Endothelial cell of umbilical vein (primary cell): ENCODE results near the gene CHST12. TPM values are rescaled to one million over a fixed set of nuclear protein-coding genes. Genes with fewer than 3 reads are reported as not detected.

Experiments used
- BruUV-seq: library from RNA; stranded (reverse); fragments of 400-500 nt; replicated peaks from 2 replicates; lab custom pipeline; 2021; lab: Mats Ljungman, UMichigan
- CTCF ChIA-PET: fragments of 300-600, 350-600 bp; sonication (Branson Sonifier 250); formaldehyde crosslinking; loops from one replicate; lab custom pipeline; 2021; ENCODE audit warnings: antibody characterized with exemption, inconsistent platforms; lab: Charles Lee
- POLR2A ChIA-PET: fragments of 300-600, 350-600 bp; sonication (Branson Sonifier 250); formaldehyde crosslinking; loops from one replicate; lab custom pipeline; 2021; ENCODE audit warnings: antibody characterized with exemption, inconsistent platforms; lab: Charles Lee
- DNase-seq: peaks from one replicate; pipeline ENCODE4 v3.0.0-alpha.2; 2011; ENCODE audit warnings: low read depth, low spot score
- FAIRE-seq: peaks from 2 replicates; lab custom pipeline; 2011; peaks lifted over from hg19 to GRCh38; lab: Jason Lieb, UNC
- H2AFZ ChIP-seq: 2 replicates; pipeline ENCODE4 v1.6.0; 2012; ENCODE audit warnings: low read depth, low read length, control low read depth, inconsistent platforms
- H3K27ac ChIP-seq: 2 replicates; pipeline ENCODE4 v1.5.1; 2011; ENCODE audit warnings: low read depth, mild to moderate bottlenecking, control low read depth, low read length, moderate library complexity; ENCODE audit not compliant: insufficient read depth
- H3K27me3 ChIP-seq, 2 experiments: 2 replicates each; pipeline versions ENCODE4 v1.6.0 to v1.6.1; 2011; ENCODE audit warnings: low read length in 2 of 2, mixed read lengths in 1 of 2; ENCODE audit not compliant: control insufficient read depth in 2 of 2, insufficient read depth in 2 of 2
- H3K36me3 ChIP-seq, 2 experiments: 2 replicates in 1 of 2; 3 replicates in 1 of 2; pipeline ENCODE4 v1.5.1; 2011; ENCODE audit warnings: low read length in 2 of 2, mild to moderate bottlenecking in 1 of 2, moderate library complexity in 1 of 2; ENCODE audit not compliant: control insufficient read depth in 2 of 2, insufficient read depth in 2 of 2; ENCODE audit errors: extremely low read depth in 1 of 2
- H3K4me1 ChIP-seq: 3 replicates; pipeline ENCODE4 v1.5.1; 2011; ENCODE audit warnings: mild to moderate bottlenecking, low read length; ENCODE audit not compliant: control insufficient read depth, insufficient read depth; ENCODE audit errors: extremely low read depth
- H3K4me2 ChIP-seq: 2 replicates; pipeline ENCODE4 v1.6.1; 2011; ENCODE audit warnings: low read length, control low read depth, mixed read lengths; ENCODE audit not compliant: insufficient read depth
- H3K4me3 ChIP-seq, 3 experiments: fragments of 200-600 bp in 1 of 3; sonication (generic), shearing (Covaris generic) in 1 of 3; replicated peaks in 1 of 3; 2 replicates each; pipeline ENCODE4 v1.5.1; 2011 to 2016; ENCODE audit warnings: control low read depth in 3 of 3, low read length in 3 of 3, mild to moderate bottlenecking in 2 of 3, inconsistent platforms in 1 of 3, low read depth in 1 of 3, moderate library complexity in 1 of 3; ENCODE audit not compliant: insufficient read depth in 1 of 3
- H3K79me2 ChIP-seq: 2 replicates; pipeline ENCODE4 v1.6.0; 2012; ENCODE audit warnings: low read length, inconsistent platforms; ENCODE audit not compliant: control insufficient read depth, insufficient read depth
- H3K9ac ChIP-seq: replicated peaks from 2 replicates; pipeline ENCODE3; 2011; ENCODE audit warnings: low read length, control low read depth; ENCODE audit not compliant: insufficient read depth; ENCODE audit errors: extremely low read depth
- H3K9me1 ChIP-seq: replicated peaks from 3 replicates; pipeline ENCODE4 v1.6.0; 2011; ENCODE audit warnings: mild to moderate bottlenecking, low read length; ENCODE audit not compliant: control insufficient read depth, insufficient read depth; ENCODE audit errors: extremely low read depth
- H3K9me3 ChIP-seq: replicated peaks from 2 replicates; pipeline ENCODE4 v1.5.1; 2012; ENCODE audit warnings: low read length, inconsistent platforms; ENCODE audit not compliant: control insufficient read depth, insufficient read depth
- H4K20me1 ChIP-seq: replicated peaks from 2 replicates; pipeline ENCODE3; 2011; ENCODE audit warnings: mild to moderate bottlenecking, low read length; ENCODE audit not compliant: control insufficient read depth, insufficient read depth; ENCODE audit errors: extremely low read depth
- CTCF ChIP-seq, 2 donors: IDR thresholded peaks; 1 replicate in 1 of 2; 2 replicates in 1 of 2; pipeline ENCODE4 v1.5.1; 2011; ENCODE audit warnings: low read length in 2 of 2, mild to moderate bottlenecking in 2 of 2, moderate library complexity in 2 of 2, control low read depth in 1 of 2, inconsistent platforms in 1 of 2, low read depth in 1 of 2; ENCODE audit not compliant: insufficient read depth in 1 of 2; ENCODE audit errors: extremely low read depth in 1 of 2
- EZH2 ChIP-seq: IDR thresholded peaks from 2 replicates; pipeline ENCODE4 v1.6.1; 2012; ENCODE audit warnings: borderline replicate concordance, low read depth, mild to moderate bottlenecking, moderate library complexity, low read length, inconsistent platforms; ENCODE audit not compliant: severe bottlenecking
- FOS ChIP-seq: IDR thresholded peaks from 2 replicates; pipeline ENCODE4 v1.6.1; 2011; ENCODE audit warnings: mild to moderate bottlenecking, low read length, moderate library complexity, borderline replicate concordance; ENCODE audit not compliant: insufficient read depth
- GATA2 ChIP-seq: IDR thresholded peaks from 2 replicates; pipeline ENCODE4 v1.7.0; 2011; ENCODE audit warnings: low read depth, mild to moderate bottlenecking, moderate library complexity, mixed read lengths, low read length; ENCODE audit not compliant: insufficient read length, insufficient read depth
- JUN ChIP-seq: IDR thresholded peaks from 2 replicates; pipeline ENCODE4 v1.6.1; 2011; ENCODE audit warnings: borderline replicate concordance, low read depth; ENCODE audit not compliant: insufficient read length, insufficient read depth
- MYC ChIP-seq: IDR thresholded peaks from one replicate; pipeline ENCODE4 v1.6.1; 2011; ENCODE audit warnings: mild to moderate bottlenecking, low read depth, low read length
- POLR2A ChIP-seq: IDR thresholded peaks from 2 replicates; pipeline ENCODE4 v1.6.1; 2012; ENCODE audit warnings: low read depth, mild to moderate bottlenecking, control low read depth, low read length
- POLR2AphosphoS5 ChIP-seq: IDR thresholded peaks from 2 replicates; pipeline ENCODE4 v1.6.1; 2012; ENCODE audit warnings: low read depth, mild to moderate bottlenecking, control low read depth, low read length, moderate library complexity; ENCODE audit not compliant: insufficient read depth
- dilution Hi-C: fragments of 300-500 bp; cut with MboI; formaldehyde crosslinking; loops from one replicate; pipeline ENCODE4 v1.15.0; 2019; ENCODE audit warnings: low sequenced_read_pairs; ENCODE audit not compliant: extremely low pct_ligation_motif_present
- intact Hi-C: fragments of 100-400 bp; cut with micrococcal nuclease; formaldehyde crosslinking; loops from one replicate; pipeline ENCODE4 v1.10.0; 2022
- polyA plus RNA-seq, 4 experiments: library from polyadenylated mRNA; depleted of rRNA in 3 of 4; stranded (reverse) in 3 of 4; unstranded in 1 of 4; fragments of >200 nt; gene quantifications; 2 replicates each; pipeline versions ENCODE4 v1.2.1 to v1.2.3, GENCODE V29; 2011 to 2012; ENCODE audit warnings: missing spikeins in 1 of 4
- total RNA-seq: library from RNA; stranded (reverse); gene quantifications from 2 replicates; pipeline ENCODE4 v1.2.3, GENCODE V29; 2021
- TF ChIP-seq, protein P1 (sequence below): IDR thresholded peaks from 2 replicates; pipeline ENCODE4 v1.6.1; 2011; ENCODE audit not compliant: insufficient read depth, insufficient read length

CHST12 gene
- total and polyA plus RNA-seq, 2 donors (not counting 3 experiments of a cell fraction or from before 2014, with no cell fraction given): 30.2 to 52.6 TPM

DNA sequence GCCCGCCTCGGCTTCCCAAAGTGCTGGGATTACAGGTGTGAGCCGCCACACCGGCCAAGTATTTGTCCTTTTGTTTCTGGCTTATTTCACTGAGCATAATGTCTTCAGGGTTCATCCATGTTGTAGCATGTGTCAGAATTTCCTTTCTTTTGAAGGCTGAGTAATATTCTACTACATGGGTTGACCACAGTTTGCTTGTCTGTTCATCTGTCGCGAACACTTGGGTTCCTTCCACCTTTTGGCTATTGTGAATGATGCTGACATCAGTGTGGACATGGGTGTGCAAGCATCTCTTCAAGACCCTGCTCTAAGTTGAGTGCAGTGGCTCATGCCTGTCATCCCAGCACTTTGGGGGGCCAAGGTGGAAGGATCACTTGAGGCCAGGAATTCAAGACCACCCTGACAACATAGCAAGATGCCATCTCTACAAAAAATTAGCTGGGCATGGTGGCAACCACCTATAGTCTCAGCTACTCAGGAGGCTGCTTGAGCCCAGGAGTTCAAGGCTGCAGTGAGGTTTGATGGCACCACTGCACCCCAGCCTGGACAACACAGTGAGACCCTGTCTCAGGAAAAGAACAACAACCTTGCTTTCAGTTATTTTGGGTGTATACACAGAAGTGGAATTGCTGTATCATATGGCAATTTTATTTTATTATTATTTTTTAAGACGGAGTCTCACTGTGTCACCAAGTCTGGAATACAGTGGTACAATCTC is 17.0 kb downstream of the CHST12 start:
- Histone ChIP-seq H3K9me3 (no peaks in the 10 kb centered on the region), H3K9me1 (no peaks in the 10 kb centered on the region), H3K4me2 (no peak overlapping the region), H3K36me3 (no peaks in the 10 kb centered on the region), H3K27me3 (no peaks in the 10 kb centered on the region), H3K4me3 (no peak overlapping the region), H3K4me1 (no peaks in the 10 kb centered on the region), H3K9ac (no peak overlapping the region), H3K27ac (no peak overlapping the region), H2AFZ (no peak overlapping the region), H3K79me2 (no peaks in the 10 kb centered on the region), H4K20me1 (no peaks in the 10 kb centered on the region)
- dilution Hi-C loops (no loop called here), intact Hi-C loops (no loop called here)
- FAIRE-seq (no peak), DNase-seq (no peak)
- ChIA-PET CTCF (interaction anchor here (1.4 to 1.7 kb wide), 2 partner anchors 11 to 48 kb away, joined by 4 to 5 read pairs; no protein-coding TSS in a partner anchor), POLR2A (no interaction called here)
- no TSS peak for BruUV-seq
- no peak for TF ChIP-seq MYC
- no peak for TF ChIP-seq POLR2AphosphoS5
- no peak for TF ChIP-seq CTCF (IDR thresholded peaks at IDR 0.05; ENCODE audit: extremely low read depth in 1 of 2, insufficient read depth in 1 of 2, low read depth in 1 of 2, low read length in 2 of 2)
- TF ChIP-seq, protein P1, sequence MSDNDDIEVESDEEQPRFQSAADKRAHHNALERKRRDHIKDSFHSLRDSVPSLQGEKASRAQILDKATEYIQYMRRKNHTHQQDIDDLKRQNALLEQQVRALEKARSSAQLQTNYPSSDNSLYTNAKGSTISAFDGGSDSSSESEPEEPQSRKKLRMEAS: no peak
- no peak for TF ChIP-seq FOS
- TF ChIP-seq EZH2: no peak
- TF ChIP-seq JUN: no peak
- TF ChIP-seq POLR2A: no peak
- no peak for TF ChIP-seq GATA2
